ENCODE results near the gene VCAM1. TPM values are rescaled to one million over a fixed set of nuclear protein-coding genes. Genes with fewer than 3 reads are reported as not detected.
"Not testable (repeated sequence)": the region's sequence is repeated elsewhere in the genome, so short reads cannot be mapped to it uniquely, and the experiment has no call there.

VCAM1 gene
- total RNA-seq, 1 donor from 2014 or later = 37.0 TPM

- H3K27ac Mint-ChIP-seq = no peak overlapping the region
- H3K4me3 Mint-ChIP-seq = no peak overlapping the region
Measured at GRCh38 chr1:100708476-100709062, 11.0 kb upstream of the VCAM1 start.

DNA sequence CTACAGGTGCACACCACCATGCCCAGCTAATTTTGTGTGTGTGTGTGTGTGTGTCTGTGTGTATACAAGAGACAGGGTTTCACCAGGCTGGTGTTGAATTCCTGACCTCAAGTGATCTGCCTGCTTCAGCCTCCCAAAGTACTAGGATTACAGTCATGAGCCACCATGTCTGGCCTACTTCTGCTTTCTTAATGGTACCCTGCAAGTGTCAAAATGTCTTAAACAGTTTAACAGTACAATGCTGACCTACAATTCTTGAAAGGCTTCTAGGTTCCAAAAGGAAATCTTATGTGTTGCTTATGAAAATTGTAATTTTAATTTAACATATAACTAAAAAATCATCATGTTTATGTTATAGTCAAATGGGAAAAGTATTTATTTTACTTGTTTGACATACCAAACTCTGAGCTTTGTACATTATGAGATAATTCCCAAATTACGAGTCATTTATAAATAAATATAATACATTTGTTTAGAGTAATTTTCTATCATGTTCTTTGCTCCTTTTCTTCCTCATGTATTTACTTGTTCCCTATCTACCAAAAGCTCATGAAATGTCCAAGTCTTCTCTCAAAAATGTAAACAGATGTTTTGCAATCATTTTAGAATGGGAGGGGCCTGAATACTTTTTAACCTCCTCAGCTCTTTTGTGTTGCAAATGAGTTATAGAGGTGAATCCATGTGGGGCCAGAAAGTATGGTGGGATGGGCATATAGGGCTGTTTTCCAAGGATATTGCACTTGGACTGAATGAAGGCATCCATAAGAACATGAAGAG, 8.4 kb upstream of the VCAM1 start:
- H3K27ac Mint-ChIP-seq = no peak overlapping the region
- peaks cover 13% of the 10 kb centered on the region for H3K4me1 Mint-ChIP-seq (ENCODE audit: unreplicated experiment)
- no peak for TF ChIP-seq CTCF (conservative IDR thresholded peaks at IDR 0.05)

More at GRCh38 chr1:100708476-100709062, 11.0 kb upstream of the VCAM1 start:
- H3K27me3 Mint-ChIP-seq = no peaks in the 10 kb centered on the region
- no peak for TF ChIP-seq CTCF (conservative IDR thresholded peaks at IDR 0.05)
- H3K36me3 Mint-ChIP-seq = no peaks in the 10 kb centered on the region
- H3K9me3 Mint-ChIP-seq = no peaks in the 10 kb centered on the region
- DNase-seq (ENCODE audit: extremely low spot score, unreplicated experiment) = no peak
- peaks cover 13% of the 10 kb centered on the region for H3K4me1 Mint-ChIP-seq (ENCODE audit: unreplicated experiment)

DNA sequence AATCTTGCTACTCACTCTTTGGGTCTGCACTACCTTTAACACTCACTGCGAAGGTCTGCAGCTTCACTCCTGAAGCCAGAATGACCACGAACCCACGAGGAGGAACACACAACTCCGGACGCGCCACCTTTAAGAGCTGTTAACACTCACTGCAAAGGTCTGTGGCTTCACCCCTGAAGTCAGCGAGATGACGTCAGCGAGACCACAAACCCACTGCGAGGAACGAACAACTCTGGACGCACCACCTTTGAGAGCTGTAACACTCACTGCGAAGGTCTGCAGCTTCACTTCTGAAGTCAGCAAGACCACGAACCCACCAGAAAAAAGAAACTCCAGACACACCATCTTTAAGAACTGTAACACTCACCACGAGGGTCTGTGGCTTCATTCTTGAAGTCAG, 6.5 kb upstream of the VCAM1 start:
- not testable (repeated sequence) for H3K27ac Mint-ChIP-seq; H3K9me3 Mint-ChIP-seq; DNase-seq (ENCODE audit: extremely low spot score, unreplicated experiment); H3K4me1 Mint-ChIP-seq (ENCODE audit: unreplicated experiment); H3K4me3 Mint-ChIP-seq; H3K27me3 Mint-ChIP-seq; H3K36me3 Mint-ChIP-seq

More for the DNA sequence above, 8.4 kb upstream of the VCAM1 start:
- DNase-seq (ENCODE audit: extremely low spot score, unreplicated experiment) = no peak
- H3K4me3 Mint-ChIP-seq = no peak overlapping the region
- no peaks in the 10 kb centered on the region for H3K36me3 Mint-ChIP-seq
- no peaks in the 10 kb centered on the region for H3K9me3 Mint-ChIP-seq
- no peaks in the 10 kb centered on the region for H3K27me3 Mint-ChIP-seq

GRCh38 chr1:100713626-100714025, 5.9 kb upstream of the VCAM1 start:
- H3K27ac Mint-ChIP-seq = no peak overlapping the region
- H3K9me3 Mint-ChIP-seq = no peaks in the 10 kb centered on the region
- DNase-seq (ENCODE audit: extremely low spot score, unreplicated experiment) = no peak
- TF ChIP-seq CTCF (conservative IDR thresholded peaks at IDR 0.05) = no peak
- no peaks in the 10 kb centered on the region for H3K4me1 Mint-ChIP-seq (ENCODE audit: unreplicated experiment)
- no peaks in the 10 kb centered on the region for H3K27me3 Mint-ChIP-seq
- H3K4me3 Mint-ChIP-seq = no peak overlapping the region
- H3K36me3 Mint-ChIP-seq = no peaks in the 10 kb centered on the region

- H3K4me1 Mint-ChIP-seq (ENCODE audit: unreplicated experiment) = peaks cover 4% of the 10 kb centered on the region
- TF ChIP-seq CTCF (conservative IDR thresholded peaks at IDR 0.05) = no peak
- peaks cover 2% of the 10 kb centered on the region for H3K27me3 Mint-ChIP-seq
- DNase-seq (ENCODE audit: extremely low spot score, unreplicated experiment) = no peak
- H3K36me3 Mint-ChIP-seq = no peaks in the 10 kb centered on the region
- H3K27ac Mint-ChIP-seq = no peak overlapping the region
- H3K9me3 Mint-ChIP-seq = no peaks in the 10 kb centered on the region
- no peak overlapping the region for H3K4me3 Mint-ChIP-seq
Measured at GRCh38 chr1:100714599-100714998, 4.9 kb upstream of the VCAM1 start.

DNA sequence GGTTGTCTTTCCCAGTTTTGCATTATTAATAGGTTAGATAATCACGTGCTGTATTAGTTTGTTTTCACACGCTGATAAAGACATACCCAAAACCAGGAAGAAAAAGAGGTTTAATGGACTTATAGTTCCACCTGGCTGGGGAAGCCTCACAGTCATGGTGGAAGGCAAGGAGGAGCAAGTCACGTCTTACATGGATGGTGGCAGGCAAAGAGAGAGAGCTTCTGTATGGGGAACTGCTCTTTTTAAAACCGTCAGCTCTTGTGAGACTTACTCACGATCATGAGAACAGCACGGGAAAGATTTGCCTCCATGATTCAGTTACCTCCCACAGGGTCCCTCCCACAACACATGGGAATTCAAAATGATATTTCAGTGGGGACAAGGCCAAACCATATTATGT, 2.3 kb upstream of the VCAM1 start:
- H3K4me3 Mint-ChIP-seq = no peak overlapping the region

More for the DNA sequence above, 2.3 kb upstream of the VCAM1 start:
- Mint-ChIP-seq H3K4me1 (ENCODE audit: unreplicated experiment) (peaks cover 6% of the 10 kb centered on the region), H3K9me3 (no peaks in the 10 kb centered on the region), H3K27me3 (peaks cover 3% of the 10 kb centered on the region), H3K27ac (no peak overlapping the region), H3K36me3 (no peaks in the 10 kb centered on the region)
- no peak for DNase-seq (ENCODE audit: extremely low spot score, unreplicated experiment)
- TF ChIP-seq CTCF (conservative IDR thresholded peaks at IDR 0.05) = no peak

All from type B pancreatic cell (in vitro differentiated cells).